ENCODE results near the gene TMPRSS6. TPM values are rescaled to one million over a fixed set of nuclear protein-coding genes. Genes with fewer than 3 reads are reported as not detected.
A peak's percentile ranks its signal among the peaks of the same experiment; 100 is the strongest.

TMPRSS6 gene
- total and polyA plus RNA-seq, 2 of the 13 experiments (the other 11 are each of a cell fraction or from before 2014, with no cell fraction given) = 4.2 to 4.8 TPM

- 0 out of 2 replicates have a peak, but pooled peaks have one; percentile 14 for TF ChIP-seq MYPOP (CRISPR knock-in tag; IDR thresholded peaks at IDR 0.05)
- TF ChIP-seq ZNF768 (CRISPR knock-in tag; IDR thresholded peaks at IDR 0.05) = peak; percentile 32; the same call in 1 of the 2 replicates
- peak; percentile 65; the same call in 1 of the 2 replicates for TF ChIP-seq EEA1 (CRISPR knock-in tag; IDR thresholded peaks at IDR 0.05; ENCODE audit: borderline replicate concordance)
- peak; percentile 41 for TF ChIP-seq HNRNPLL (IDR thresholded peaks at IDR 0.05; ENCODE audit: low read depth, low read length, poor library complexity, severe bottlenecking)
- no peak for TF ChIP-seq THRA (CRISPR knock-in tag; IDR thresholded peaks at IDR 0.05; ENCODE audit: borderline replicate concordance)
- TF ChIP-seq ZNF329 (CRISPR knock-in tag; IDR thresholded peaks at IDR 0.05; ENCODE audit: low read depth) = peak; percentile 2; the same call in 1 of the 2 replicates
- TF ChIP-seq ARID4A (CRISPR knock-in tag; IDR thresholded peaks at IDR 0.05; ENCODE audit: borderline replicate concordance) = peak; percentile 21; the same call in 1 of the 2 replicates
- TF ChIP-seq KDM6A (CRISPR knock-in tag; IDR thresholded peaks at IDR 0.05; ENCODE audit: low read depth) = no peak
- TF ChIP-seq ZNF737 (CRISPR knock-in tag; IDR thresholded peaks at IDR 0.05; ENCODE audit: borderline replicate concordance) = 0 out of 2 replicates have a peak, but pooled peaks have one; percentile 63
- TF ChIP-seq GATAD1 (CRISPR knock-in tag; IDR thresholded peaks at IDR 0.05) = peak; percentile 43
- TF ChIP-seq NFE2L1 (CRISPR knock-in tag; IDR thresholded peaks at IDR 0.05; ENCODE audit: borderline replicate concordance) = no peak
- TF ChIP-seq CCAR2 (optimal IDR thresholded peaks at IDR 0.05; ENCODE audit: low read depth, low read length) = no peak
- TF ChIP-seq SMAD9 (CRISPR knock-in tag; IDR thresholded peaks at IDR 0.05) = peak; percentile 66; the same call in 1 of the 2 replicates
- TF ChIP-seq ZBTB2 (CRISPR knock-in tag; IDR thresholded peaks at IDR 0.05; ENCODE audit: low read depth) = 0 out of 2 replicates have a peak, but pooled peaks have one; percentile 39
- TF ChIP-seq NFYB (CRISPR knock-in tag; IDR thresholded peaks at IDR 0.05) = peak; percentile 11; the same call in 1 of the 2 replicates
- peak; percentile 28; the same call in 1 of the 2 replicates for TF ChIP-seq SPEN (CRISPR knock-in tag; IDR thresholded peaks at IDR 0.05; ENCODE audit: low read depth)
- TF ChIP-seq ZIK1 (CRISPR knock-in tag; IDR thresholded peaks at IDR 0.05; ENCODE audit: borderline replicate concordance, low read depth) = no peak
- TF ChIP-seq IRF1 (CRISPR knock-in tag; IDR thresholded peaks at IDR 0.05; ENCODE audit: low read depth) = no peak
These were observed 90.0 kb downstream of the TMPRSS6 start, which contains the start of the genes MPST and TST (continued) for GRCh38 chr22:37019309-37020191.
